RWPE2 (cell line): Measurements from ENCODE around the gene STX10.
"Not testable (repeated sequence)": the region's sequence is repeated elsewhere in the genome, so short reads cannot be mapped to it uniquely, and the experiment has no call there.

Source experiments
- ATAC-seq: fragments of 200-7000 bp; cut with Tn5 transposase; 3 replicates; pipeline ENCODE4 v1.9.1; 2021; ENCODE audit warnings: low read depth
- DNase-seq: peaks from one replicate; pipeline ENCODE4 v3.0.0-alpha.2; 2020; ENCODE audit warnings: low spot score
- H3K27ac ChIP-seq: fragments of 450-650 bp; 2 replicates; pipeline ENCODE4 v1.5.1; 2017; ENCODE audit warnings: mild to moderate bottlenecking; ENCODE audit not compliant: poor library complexity, severe bottlenecking
- H3K27me3 ChIP-seq: fragments of 250-450 bp; sonication (Bioruptor Pico); 2 replicates; pipeline ENCODE4 v1.5.1; 2021; ENCODE audit warnings: mild to moderate bottlenecking, moderate library complexity; ENCODE audit not compliant: insufficient read depth, poor library complexity, severe bottlenecking
- H3K36me3 ChIP-seq: fragments of 250-450 bp; sonication (Bioruptor Pico); 2 replicates; pipeline ENCODE4 v1.5.1; 2020; ENCODE audit warnings: low read depth, mild to moderate bottlenecking, moderate library complexity
- H3K4me1 ChIP-seq: fragments of 250-450 bp; sonication (Bioruptor Pico); 2 replicates; pipeline ENCODE4 v1.5.1; 2021; ENCODE audit warnings: mild to moderate bottlenecking, moderate library complexity; ENCODE audit not compliant: insufficient read depth, poor library complexity, severe bottlenecking
- H3K4me3 ChIP-seq: fragments of 250-450 bp; sonication (Bioruptor Pico); 2 replicates; pipeline ENCODE4 v1.5.1; 2021; ENCODE audit warnings: mild to moderate bottlenecking, moderate library complexity; ENCODE audit not compliant: severe bottlenecking
- H3K9me3 ChIP-seq: fragments of 250-450 bp; sonication (Bioruptor Pico); 2 replicates; pipeline ENCODE4 v1.5.1; 2021; ENCODE audit warnings: mild to moderate bottlenecking, moderate library complexity; ENCODE audit not compliant: severe bottlenecking
- TF ChIP-seq, protein P1 (sequence below): fragments of 450-650 bp; IDR thresholded peaks from one replicate; pipeline ENCODE4 v1.5.1; 2017; ENCODE audit warnings: mild to moderate bottlenecking, moderate library complexity; ENCODE audit not compliant: poor library complexity, severe bottlenecking

STX10 gene

DNA sequence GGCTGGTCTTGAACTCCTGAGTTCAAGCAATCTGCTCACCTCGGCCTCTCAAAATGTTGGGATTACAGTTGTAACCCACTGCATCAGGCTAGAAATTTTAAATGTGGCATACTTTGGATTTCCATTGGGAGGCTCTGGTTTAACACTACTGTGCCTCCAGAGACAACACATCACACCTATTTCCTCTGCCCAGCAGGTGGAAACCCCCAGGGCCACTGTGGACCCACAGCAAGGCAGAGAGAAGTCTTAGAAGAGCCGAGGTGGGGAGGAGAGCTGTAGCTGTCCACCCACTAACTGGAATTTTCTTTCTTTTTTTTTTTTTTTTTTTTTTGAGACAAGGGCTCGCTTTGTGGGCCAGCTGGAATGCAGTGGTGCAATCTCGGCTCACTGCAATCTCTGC, 39.4 kb upstream of the STX10 start:
- Histone ChIP-seq H3K9me3 (no peaks in the 10 kb centered on the region), H3K27me3 (no peaks in the 10 kb centered on the region), H3K4me1 (no peaks in the 10 kb centered on the region), H3K4me3 (no peak overlapping the region), H3K27ac (no peak overlapping the region), H3K36me3 (no peaks in the 10 kb centered on the region)
- ATAC-seq: no peak
- TF ChIP-seq, protein P1, sequence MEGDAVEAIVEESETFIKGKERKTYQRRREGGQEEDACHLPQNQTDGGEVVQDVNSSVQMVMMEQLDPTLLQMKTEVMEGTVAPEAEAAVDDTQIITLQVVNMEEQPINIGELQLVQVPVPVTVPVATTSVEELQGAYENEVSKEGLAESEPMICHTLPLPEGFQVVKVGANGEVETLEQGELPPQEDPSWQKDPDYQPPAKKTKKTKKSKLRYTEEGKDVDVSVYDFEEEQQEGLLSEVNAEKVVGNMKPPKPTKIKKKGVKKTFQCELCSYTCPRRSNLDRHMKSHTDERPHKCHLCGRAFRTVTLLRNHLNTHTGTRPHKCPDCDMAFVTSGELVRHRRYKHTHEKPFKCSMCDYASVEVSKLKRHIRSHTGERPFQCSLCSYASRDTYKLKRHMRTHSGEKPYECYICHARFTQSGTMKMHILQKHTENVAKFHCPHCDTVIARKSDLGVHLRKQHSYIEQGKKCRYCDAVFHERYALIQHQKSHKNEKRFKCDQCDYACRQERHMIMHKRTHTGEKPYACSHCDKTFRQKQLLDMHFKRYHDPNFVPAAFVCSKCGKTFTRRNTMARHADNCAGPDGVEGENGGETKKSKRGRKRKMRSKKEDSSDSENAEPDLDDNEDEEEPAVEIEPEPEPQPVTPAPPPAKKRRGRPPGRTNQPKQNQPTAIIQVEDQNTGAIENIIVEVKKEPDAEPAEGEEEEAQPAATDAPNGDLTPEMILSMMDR: no peak
- DNase-seq: no peak

DNA sequence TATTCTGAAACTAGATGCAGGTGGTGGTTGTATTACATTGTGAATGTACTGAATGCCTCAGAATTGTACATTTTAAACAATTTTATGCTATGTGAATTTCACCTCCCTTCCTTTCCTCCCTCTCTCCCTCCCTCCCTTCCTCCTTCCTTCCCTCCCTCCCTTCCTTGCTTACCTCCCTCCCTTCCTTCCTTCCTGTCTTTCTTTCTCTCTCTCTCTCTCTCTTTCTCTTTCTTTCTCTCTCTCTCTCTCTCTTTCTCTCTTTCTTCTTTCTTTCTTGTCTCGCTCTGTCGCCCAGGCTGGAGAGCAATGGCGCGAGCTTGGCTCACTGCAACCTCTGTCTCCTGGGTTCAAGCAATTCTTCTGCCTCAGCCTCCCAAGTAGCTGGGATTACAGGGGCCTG, 37.2 kb upstream of the STX10 start:
- TF ChIP-seq, protein P1: no peak
- no peaks in the 10 kb centered on the region for H3K36me3 ChIP-seq
- H3K4me3 ChIP-seq: no peak overlapping the region
- DNase-seq: no peak
- H3K9me3 ChIP-seq: no peaks in the 10 kb centered on the region
- ATAC-seq: no peak
- no peaks in the 10 kb centered on the region for H3K27me3 ChIP-seq
- no peak overlapping the region for H3K27ac ChIP-seq
- H3K4me1 ChIP-seq: no peaks in the 10 kb centered on the region

DNA sequence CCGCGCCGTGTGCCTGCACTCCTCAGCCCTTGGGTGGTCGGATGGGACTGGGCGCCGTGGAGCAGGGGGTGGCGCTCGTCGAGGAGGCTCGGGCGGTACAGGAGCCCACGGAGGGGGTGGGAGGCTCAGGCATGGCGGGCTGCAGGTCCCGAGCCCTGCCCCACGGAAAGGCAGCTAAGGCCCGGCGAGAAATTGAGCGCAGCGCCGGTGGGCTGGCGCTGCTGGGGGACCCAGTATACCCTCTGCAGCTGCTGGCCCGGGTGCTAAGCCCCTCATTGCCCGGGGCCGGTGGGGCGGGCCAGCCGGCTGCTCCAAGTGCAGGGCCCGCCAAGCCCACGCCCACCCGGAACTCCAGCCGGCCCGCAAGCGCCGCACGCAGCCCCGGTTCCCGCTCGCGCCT, 36.5 kb upstream of the STX10 start:
- DNase-seq, H3K27me3 ChIP-seq, H3K27ac ChIP-seq, H3K36me3 ChIP-seq, H3K4me1 ChIP-seq, H3K4me3 ChIP-seq, H3K9me3 ChIP-seq, ATAC-seq: not testable (repeated sequence)

DNA sequence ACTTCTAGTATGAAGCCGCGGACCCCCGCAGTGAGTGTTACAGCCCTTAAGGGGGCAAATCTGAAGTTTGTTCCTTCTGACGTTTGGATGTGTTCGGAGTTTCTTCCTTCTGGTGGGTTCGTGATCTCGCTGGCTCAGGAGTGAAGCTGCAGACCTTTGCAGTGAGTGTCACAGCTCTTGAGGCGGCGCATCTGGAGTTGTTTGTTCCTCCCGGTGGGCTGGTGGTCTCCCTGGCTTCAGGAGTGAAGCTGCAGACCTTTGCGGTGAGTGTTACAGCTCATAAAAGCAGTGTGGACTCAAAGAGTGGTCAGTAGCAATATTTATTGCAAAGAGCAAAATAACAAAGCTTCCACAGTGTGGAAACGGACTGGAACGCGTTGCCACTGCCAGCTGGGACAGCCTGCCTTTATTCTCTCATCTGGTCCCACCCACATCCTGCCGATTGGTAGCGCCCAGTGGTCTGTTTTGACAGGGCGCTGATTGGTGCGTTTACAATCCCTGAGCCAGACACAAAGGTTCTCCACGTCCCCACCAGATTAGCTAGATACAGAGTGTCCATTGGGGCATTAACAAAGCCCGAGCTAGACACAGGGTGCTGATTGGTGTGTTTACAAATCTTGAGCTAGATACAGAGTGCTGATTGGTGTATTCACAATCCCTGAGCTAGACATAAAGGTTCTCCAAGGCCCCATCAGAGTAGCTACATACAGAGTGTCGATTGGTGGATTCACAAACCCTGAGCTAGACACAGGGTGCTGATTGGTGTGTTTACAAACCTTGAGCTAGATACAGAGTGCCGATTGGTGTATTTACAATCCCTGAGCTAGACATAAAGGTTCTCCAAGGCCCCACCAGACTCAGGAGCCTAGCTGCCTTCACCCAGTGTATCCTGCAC, 35.8 kb upstream of the STX10 start:
- H3K4me3 ChIP-seq, H3K9me3 ChIP-seq, DNase-seq, H3K36me3 ChIP-seq, H3K27me3 ChIP-seq, H3K27ac ChIP-seq, ATAC-seq, H3K4me1 ChIP-seq: not testable (repeated sequence)

DNA sequence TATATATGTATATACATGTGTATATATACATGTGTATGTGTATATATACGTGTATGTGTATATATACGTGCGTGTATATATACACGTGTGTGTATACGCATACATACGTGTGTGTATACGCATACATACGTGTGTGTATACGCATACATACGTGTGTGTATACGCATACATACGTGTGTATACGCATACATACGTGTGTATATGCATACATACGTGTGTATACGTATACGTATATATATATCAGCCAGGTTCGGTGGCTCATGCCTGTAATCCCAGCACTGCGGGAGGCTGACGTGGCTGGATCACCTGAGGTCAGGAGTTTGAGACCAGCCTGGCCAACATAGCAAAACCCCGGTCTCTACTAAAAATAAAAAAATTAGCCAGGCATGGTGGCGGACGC, 34.8 kb upstream of the STX10 start:
- H3K4me1 ChIP-seq, H3K27ac ChIP-seq, H3K4me3 ChIP-seq, DNase-seq, H3K36me3 ChIP-seq, H3K27me3 ChIP-seq, H3K9me3 ChIP-seq, ATAC-seq: not testable (repeated sequence)

DNA sequence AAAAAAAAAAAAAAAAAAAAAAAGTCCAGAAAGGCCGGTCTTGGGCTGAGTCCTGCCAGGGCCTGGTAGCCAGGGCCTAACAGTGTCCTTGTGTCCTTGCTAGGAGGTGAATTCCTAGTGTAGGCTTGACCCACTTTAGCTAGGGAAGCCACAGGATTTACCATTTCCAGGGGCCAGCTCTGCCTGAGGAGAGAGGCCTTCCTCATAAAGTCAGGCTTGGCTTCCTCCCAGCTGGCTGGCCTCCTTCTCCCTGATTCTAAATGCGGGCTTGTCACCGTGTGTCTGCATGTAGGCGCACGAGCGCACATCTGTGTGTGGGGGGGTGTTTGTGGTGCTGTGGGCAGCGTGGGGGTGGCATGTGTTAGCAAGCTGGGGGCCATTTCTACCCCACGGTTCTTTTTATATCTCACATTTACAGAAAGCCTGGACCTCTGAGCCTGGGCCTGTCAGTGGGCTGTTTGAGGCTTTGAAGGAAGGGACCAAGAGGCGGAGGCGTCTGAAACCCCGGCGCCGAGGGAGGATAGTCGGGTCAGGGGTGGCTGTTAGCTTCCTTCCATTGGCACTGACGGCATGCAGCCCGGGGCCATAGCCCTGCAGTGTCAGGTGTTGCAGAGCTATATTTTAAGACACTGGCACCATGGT, 31.7 kb upstream of the STX10 start:
- no peaks in the 10 kb centered on the region for H3K36me3 ChIP-seq
- H3K4me1 ChIP-seq: no peaks in the 10 kb centered on the region
- no peaks in the 10 kb centered on the region for H3K9me3 ChIP-seq
- no peak overlapping the region for H3K27ac ChIP-seq
- peak; percentile 23; the same call in 2 of the 3 replicates for ATAC-seq
- no peak overlapping the region for H3K4me3 ChIP-seq
- DNase-seq: no peak
- TF ChIP-seq, protein P1: no peak
- no peaks in the 10 kb centered on the region for H3K27me3 ChIP-seq

DNA sequence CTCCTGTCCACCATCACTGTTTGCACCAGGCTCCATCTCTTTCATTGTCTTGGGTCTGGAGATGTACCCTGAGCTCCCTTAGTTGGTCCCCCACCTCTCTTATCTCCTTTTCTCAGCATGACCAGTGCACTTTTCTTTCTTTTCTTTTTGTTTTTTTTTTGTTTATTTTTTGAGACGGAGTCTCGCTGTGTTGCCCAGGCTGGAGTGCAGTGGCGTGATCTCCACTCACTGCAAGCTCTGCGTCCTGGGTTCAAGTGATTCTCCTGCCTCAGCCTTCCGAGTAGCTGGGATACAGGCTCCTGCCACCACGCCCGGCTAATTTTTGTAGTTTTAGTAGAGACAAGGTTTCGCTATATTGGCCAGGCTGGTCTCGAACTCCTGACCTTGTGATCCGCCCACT, 28.1 kb upstream of the STX10 start:
- H3K27ac ChIP-seq, DNase-seq, H3K36me3 ChIP-seq, H3K4me3 ChIP-seq, H3K27me3 ChIP-seq, ATAC-seq, H3K4me1 ChIP-seq, H3K9me3 ChIP-seq: not testable (repeated sequence)

DNA sequence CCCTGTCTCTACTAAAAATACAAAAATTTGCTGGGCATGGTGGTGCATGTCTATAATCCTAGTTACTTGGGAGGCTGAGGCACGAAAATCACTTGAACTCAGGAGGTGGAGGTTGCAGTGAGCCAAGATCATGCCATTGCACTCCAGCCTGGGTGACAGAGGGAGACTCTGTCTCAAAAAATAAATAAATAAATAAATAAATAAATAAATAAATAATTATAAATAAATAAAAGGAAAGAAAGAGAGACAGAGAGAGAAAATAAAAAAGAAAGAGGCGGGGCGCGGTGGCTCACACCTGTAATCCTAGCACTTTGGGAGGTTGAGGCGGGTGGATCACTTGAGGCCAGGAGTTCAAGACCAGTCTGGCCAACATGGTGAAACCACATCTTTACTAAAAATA, 27.4 kb upstream of the STX10 start:
- DNase-seq, H3K27me3 ChIP-seq, H3K27ac ChIP-seq, H3K4me3 ChIP-seq, H3K36me3 ChIP-seq, ATAC-seq, H3K9me3 ChIP-seq, H3K4me1 ChIP-seq: not testable (repeated sequence)
